ENCODE measurements around the gene SWAP70.

Gene SWAP70

GRCh38 chr11:9732453-9732852 is 68.6 kb downstream of the SWAP70 start:
- DNase-seq (ENCODE audit: low read depth), result no peak
- no peak for TF ChIP-seq CTCF (conservative IDR thresholded peaks at IDR 0.05; ENCODE audit: low read depth, low read length)
- H3K4me3 ChIP-seq (ENCODE audit: low read length), result no peak overlapping the region

GRCh38 chr11:9733212-9733611 is 69.3 kb downstream of the SWAP70 start:
- no peak for TF ChIP-seq CTCF (conservative IDR thresholded peaks at IDR 0.05; ENCODE audit: low read depth, low read length)
- H3K4me3 ChIP-seq (ENCODE audit: low read length), result no peak overlapping the region
- no peak for DNase-seq (ENCODE audit: low read depth)

- H3K4me3 ChIP-seq (ENCODE audit: low read length), result no peak overlapping the region
- no peak for DNase-seq (ENCODE audit: low read depth)
- TF ChIP-seq CTCF (conservative IDR thresholded peaks at IDR 0.05; ENCODE audit: low read depth, low read length), result no peak
Measured at GRCh38 chr11:9735236-9735635, 71.4 kb downstream of the SWAP70 start.

- no peak for TF ChIP-seq CTCF (conservative IDR thresholded peaks at IDR 0.05; ENCODE audit: low read depth, low read length)
- no peak for DNase-seq (ENCODE audit: low read depth)
- H3K4me3 ChIP-seq (ENCODE audit: low read length), result no peak overlapping the region
Measured at GRCh38 chr11:9735919-9736318, 72.0 kb downstream of the SWAP70 start.

GRCh38 chr11:9736365-9736764 is 72.5 kb downstream of the SWAP70 start:
- TF ChIP-seq CTCF (conservative IDR thresholded peaks at IDR 0.05; ENCODE audit: low read depth, low read length), result no peak
- no peak for DNase-seq (ENCODE audit: low read depth)

GRCh38 chr11:9738116-9738515 is 74.2 kb downstream of the SWAP70 start:
- DNase-seq (ENCODE audit: low read depth), result no peak
- H3K4me3 ChIP-seq (ENCODE audit: low read length), result no peak overlapping the region
- no peak for TF ChIP-seq CTCF (conservative IDR thresholded peaks at IDR 0.05; ENCODE audit: low read depth, low read length)

More at GRCh38 chr11:9736365-9736764, 72.5 kb downstream of the SWAP70 start:
- no peak overlapping the region for H3K4me3 ChIP-seq (ENCODE audit: low read length)

- no peak for TF ChIP-seq CTCF (conservative IDR thresholded peaks at IDR 0.05; ENCODE audit: low read depth, low read length)
- no peak for DNase-seq (ENCODE audit: low read depth)
- H3K4me3 ChIP-seq (ENCODE audit: low read length), result no peak overlapping the region
Measured at GRCh38 chr11:9738707-9739106, 74.8 kb downstream of the SWAP70 start.
